HUES48 (cell line): ENCODE results near the gene GIMAP5.
"Not testable (repeated sequence)": the region's sequence is repeated elsewhere in the genome, so short reads cannot be mapped to it uniquely, and the experiment has no call there.

Source experiments
- H3K27ac ChIP-seq: one replicate; pipeline ENCODE4 v1.7.0; 2013; ENCODE audit warnings: low read depth, low read length, inconsistent platforms
- H3K27me3 ChIP-seq: 2 replicates; pipeline ENCODE4 v1.6.1; 2013; ENCODE audit warnings: mild to moderate bottlenecking, low read length; ENCODE audit not compliant: control insufficient read depth, insufficient read depth
- H3K36me3 ChIP-seq: 2 replicates; pipeline ENCODE4 v1.6.1; 2013; ENCODE audit warnings: low read length; ENCODE audit not compliant: control insufficient read depth, insufficient read depth
- H3K4me1 ChIP-seq: 2 replicates; pipeline ENCODE4 v1.6.1; 2013; ENCODE audit warnings: mild to moderate bottlenecking, low read length; ENCODE audit not compliant: control insufficient read depth, insufficient read depth
- H3K4me3 ChIP-seq: 2 replicates; pipeline ENCODE4 v1.5.1; 2013; ENCODE audit warnings: mild to moderate bottlenecking, low read depth, low read length
- H3K9ac ChIP-seq: 2 replicates; pipeline ENCODE4 v1.6.1; 2013; ENCODE audit warnings: mild to moderate bottlenecking, low read depth, low read length, moderate library complexity
- H3K9me3 ChIP-seq: 2 replicates; pipeline ENCODE4 v1.6.1; 2013; ENCODE audit warnings: low read length; ENCODE audit not compliant: control insufficient read depth, insufficient read depth

GIMAP5 gene

DNA sequence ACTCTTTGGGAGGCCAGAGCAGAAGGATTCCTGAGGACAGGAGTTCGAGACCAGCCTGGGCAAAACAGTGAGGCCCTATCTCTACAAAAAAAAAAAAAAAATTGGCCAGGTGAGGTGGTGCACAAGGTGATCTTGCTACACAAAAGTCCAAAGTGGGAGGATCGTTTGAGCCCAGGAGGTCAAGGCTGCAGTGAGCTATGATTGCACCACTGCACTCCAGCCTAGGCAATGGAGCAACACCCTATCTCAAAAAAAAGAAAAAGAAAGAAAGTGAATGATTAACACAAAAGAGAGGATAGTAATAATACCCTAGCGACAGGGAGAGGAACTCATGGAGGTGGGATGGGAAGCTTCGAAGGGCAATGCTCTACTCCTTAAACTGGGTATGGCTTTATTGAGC is 32.5 kb downstream of the GIMAP5 start:
- Histone ChIP-seq H3K36me3 (no peaks in the 10 kb centered on the region), H3K27me3 (no peaks in the 10 kb centered on the region)

DNA sequence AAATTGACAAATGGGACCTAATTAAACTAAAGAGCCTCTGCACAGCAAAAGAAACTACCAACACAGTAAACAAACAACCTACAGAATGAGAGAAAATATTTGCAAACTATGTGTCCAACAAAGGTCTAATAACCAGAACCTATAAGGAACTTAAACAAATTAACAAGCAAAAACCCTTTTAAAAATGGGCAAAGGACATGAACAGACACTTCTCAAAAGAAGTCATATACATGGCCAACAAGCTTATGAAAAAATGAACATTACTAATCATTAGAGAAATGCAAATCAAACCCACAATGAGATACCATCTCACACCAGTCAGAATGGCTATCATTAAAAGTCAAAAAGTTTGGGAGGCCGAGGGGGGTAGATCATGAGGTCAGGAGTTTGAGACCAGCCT is 36.9 kb downstream of the GIMAP5 start:
- H3K4me1 ChIP-seq, H3K27ac ChIP-seq, H3K27me3 ChIP-seq, H3K9me3 ChIP-seq, H3K9ac ChIP-seq, H3K4me3 ChIP-seq, H3K36me3 ChIP-seq: not testable (repeated sequence)

More for the DNA sequence above, 32.5 kb downstream of the GIMAP5 start:
- no peak overlapping the region for H3K4me3 ChIP-seq
- H3K9me3 ChIP-seq = no peaks in the 10 kb centered on the region
- peaks cover 10% of the 10 kb centered on the region; the same call in 1 of the 2 replicates for H3K4me1 ChIP-seq
- H3K9ac ChIP-seq = no peak overlapping the region
- no peak overlapping the region for H3K27ac ChIP-seq

GRCh38 chr7:150778014-150778737 is 41.0 kb downstream of the GIMAP5 start:
- Histone ChIP-seq H3K36me3 (no peaks in the 10 kb centered on the region), H3K4me3 (no peak overlapping the region), H3K4me1 (no peaks in the 10 kb centered on the region), H3K27ac (no peak overlapping the region), H3K9me3 (no peaks in the 10 kb centered on the region), H3K27me3 (no peaks in the 10 kb centered on the region), H3K9ac (no peak overlapping the region)

GRCh38 chr7:150778738-150779301 is 41.6 kb downstream of the GIMAP5 start:
- no peaks in the 10 kb centered on the region for H3K4me1 ChIP-seq
- H3K9ac ChIP-seq = no peak overlapping the region
- no peaks in the 10 kb centered on the region for H3K36me3 ChIP-seq
- H3K4me3 ChIP-seq = no peak overlapping the region
- no peaks in the 10 kb centered on the region for H3K27me3 ChIP-seq
- no peak overlapping the region for H3K27ac ChIP-seq
- no peaks in the 10 kb centered on the region for H3K9me3 ChIP-seq

DNA sequence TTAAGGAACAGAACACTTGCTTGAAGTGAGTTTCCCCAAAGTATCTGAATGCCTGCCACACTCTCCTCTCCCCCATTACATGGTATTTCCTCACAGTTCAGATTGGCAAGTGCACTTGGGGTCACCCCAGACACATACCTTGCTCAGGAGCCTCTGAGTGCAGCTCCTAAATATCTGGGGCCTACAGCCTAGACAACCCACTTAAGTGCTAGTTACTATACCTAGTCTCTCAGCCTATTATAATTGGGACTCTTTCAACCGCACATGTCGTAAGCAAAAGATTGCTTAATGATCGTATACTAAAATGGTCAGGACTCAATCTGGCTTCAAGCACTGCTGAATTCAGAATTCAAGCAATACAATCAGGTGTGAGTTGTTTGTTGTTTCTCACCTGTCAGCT is 43.1 kb downstream of the GIMAP5 start:
- Histone ChIP-seq H3K4me1 (no peaks in the 10 kb centered on the region), H3K27ac (no peak overlapping the region), H3K9me3 (no peaks in the 10 kb centered on the region), H3K27me3 (0 out of 2 replicates have a peak, but pooled peaks cover 6% of the 10 kb centered on the region), H3K4me3 (no peak overlapping the region), H3K9ac (no peak overlapping the region), H3K36me3 (no peaks in the 10 kb centered on the region)

DNA sequence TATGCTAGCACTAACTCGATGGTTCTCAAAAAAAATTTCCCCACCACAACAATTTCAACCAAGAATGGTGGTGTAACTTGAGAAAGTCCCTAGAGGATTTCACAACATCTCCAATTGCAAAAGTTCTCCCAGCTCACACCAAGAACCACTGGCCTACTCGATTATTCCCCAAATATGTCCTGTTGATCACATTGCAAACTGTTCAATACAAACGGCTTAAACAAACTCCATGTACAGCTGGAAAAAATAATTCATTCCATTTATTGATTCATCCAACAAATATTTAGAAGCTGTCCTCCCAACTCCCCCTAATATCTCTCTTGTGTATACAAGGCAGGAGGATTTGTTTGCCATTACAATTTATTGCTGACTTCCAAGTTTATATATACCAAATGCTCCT is 43.9 kb downstream of the GIMAP5 start:
- H3K36me3 ChIP-seq = no peaks in the 10 kb centered on the region
- H3K9ac ChIP-seq = no peak overlapping the region
- H3K9me3 ChIP-seq = no peaks in the 10 kb centered on the region
- no peak overlapping the region for H3K4me3 ChIP-seq
- H3K27me3 ChIP-seq = 0 out of 2 replicates have a peak, but pooled peaks cover 6% of the 10 kb centered on the region
- no peaks in the 10 kb centered on the region for H3K4me1 ChIP-seq
- no peak overlapping the region for H3K27ac ChIP-seq

GRCh38 chr7:150781961-150782360 is 44.7 kb downstream of the GIMAP5 start:
- Histone ChIP-seq H3K4me3 (no peak overlapping the region), H3K9ac (no peak overlapping the region), H3K27me3 (0 out of 2 replicates have a peak, but pooled peaks cover 6% of the 10 kb centered on the region), H3K36me3 (no peaks in the 10 kb centered on the region), H3K27ac (no peak overlapping the region), H3K4me1 (no peaks in the 10 kb centered on the region), H3K9me3 (no peaks in the 10 kb centered on the region)

- no peak overlapping the region for H3K27ac ChIP-seq
- 0 out of 2 replicates have a peak, but pooled peaks cover 6% of the 10 kb centered on the region for H3K27me3 ChIP-seq
- H3K4me3 ChIP-seq = no peak overlapping the region
- H3K9ac ChIP-seq = no peak overlapping the region
- no peaks in the 10 kb centered on the region for H3K4me1 ChIP-seq
- H3K36me3 ChIP-seq = no peaks in the 10 kb centered on the region
- no peaks in the 10 kb centered on the region for H3K9me3 ChIP-seq
Observed at GRCh38 chr7:150784120-150784736, 47.0 kb downstream of the GIMAP5 start.

- Histone ChIP-seq H3K9ac (no peak overlapping the region), H3K4me3 (no peak overlapping the region), H3K27ac (no peak overlapping the region), H3K36me3 (no peaks in the 10 kb centered on the region), H3K27me3 (0 out of 2 replicates have a peak, but pooled peaks cover 6% of the 10 kb centered on the region), H3K9me3 (no peaks in the 10 kb centered on the region), H3K4me1 (no peaks in the 10 kb centered on the region)
Observed at GRCh38 chr7:150784954-150785353, 47.7 kb downstream of the GIMAP5 start.

- Histone ChIP-seq H3K36me3 (no peaks in the 10 kb centered on the region), H3K4me1 (no peaks in the 10 kb centered on the region), H3K9me3 (no peaks in the 10 kb centered on the region), H3K4me3 (no peak overlapping the region), H3K27ac (no peak overlapping the region), H3K9ac (no peak overlapping the region), H3K27me3 (0 out of 2 replicates have a peak, but pooled peaks cover 6% of the 10 kb centered on the region)
Observed at GRCh38 chr7:150787321-150788281, 50.4 kb downstream of the GIMAP5 start.
